Activated T-cell treated with anti-CD3 and anti-CD28 coated beads for 1 hour (primary cell): Measurements from ENCODE around the gene KLHL1.

Source experiments
- DNase-seq: peaks from one replicate; pipeline ENCODE4 v3.0.0-alpha.2; 2020; ENCODE audit warnings: low read depth

Gene KLHL1

GRCh38 chr13:69872321-69873047 lies 235.8 kb downstream of the KLHL1 start:
- DNase-seq, result no peak

- DNase-seq, result no peak
Observed at GRCh38 chr13:69866555-69866954, 241.7 kb downstream of the KLHL1 start.

GRCh38 chr13:69857183-69857821 lies 250.9 kb downstream of the KLHL1 start:
- no peak for DNase-seq

DNA sequence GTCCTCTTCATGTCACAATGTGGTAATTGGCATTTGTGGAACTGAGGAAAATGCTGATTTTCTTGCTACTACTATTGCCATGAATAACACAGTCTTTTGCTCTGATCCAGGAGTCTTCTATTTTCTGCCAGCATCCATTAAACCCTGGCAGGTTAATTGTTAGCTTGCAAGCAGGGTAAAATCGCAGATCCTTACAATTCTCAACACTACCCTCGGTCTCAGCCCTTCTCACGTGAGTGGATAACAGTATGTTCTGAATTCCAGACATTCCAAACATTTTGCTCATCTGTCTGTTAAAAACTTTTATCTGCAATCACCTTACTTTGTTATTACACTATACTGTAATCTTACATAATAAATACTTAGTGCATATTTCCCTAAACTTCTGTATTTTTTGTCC lies 251.9 kb downstream of the KLHL1 start:
- no peak for DNase-seq

DNA sequence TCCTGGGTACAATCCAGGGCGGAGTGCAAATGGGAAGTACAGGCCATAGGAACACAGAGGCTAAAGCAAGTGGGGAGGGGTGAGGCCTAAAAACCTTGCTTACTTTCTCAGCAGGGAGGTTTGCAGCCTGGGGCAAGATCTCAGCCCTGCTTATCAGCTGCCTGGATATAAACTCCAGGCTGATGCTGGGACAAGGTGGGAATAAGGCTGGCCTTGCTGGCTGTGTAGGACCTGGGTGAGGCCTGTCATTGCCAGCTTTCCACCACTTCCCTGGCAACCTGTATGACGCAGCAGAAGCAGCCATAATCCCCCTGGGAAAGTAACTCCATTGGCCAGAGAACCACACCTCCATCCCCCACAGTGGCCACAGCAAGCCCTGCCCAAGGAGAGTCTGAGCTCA lies 279.7 kb downstream of the KLHL1 start:
- no peak for DNase-seq

- no peak for DNase-seq
Observed at GRCh38 chr13:69820180-69820579, 288.1 kb downstream of the KLHL1 start.

- DNase-seq, result no peak
Observed at GRCh38 chr13:69817333-69817869, 290.9 kb downstream of the KLHL1 start.

GRCh38 chr13:69809152-69809551 lies 299.1 kb downstream of the KLHL1 start:
- no peak for DNase-seq

DNA sequence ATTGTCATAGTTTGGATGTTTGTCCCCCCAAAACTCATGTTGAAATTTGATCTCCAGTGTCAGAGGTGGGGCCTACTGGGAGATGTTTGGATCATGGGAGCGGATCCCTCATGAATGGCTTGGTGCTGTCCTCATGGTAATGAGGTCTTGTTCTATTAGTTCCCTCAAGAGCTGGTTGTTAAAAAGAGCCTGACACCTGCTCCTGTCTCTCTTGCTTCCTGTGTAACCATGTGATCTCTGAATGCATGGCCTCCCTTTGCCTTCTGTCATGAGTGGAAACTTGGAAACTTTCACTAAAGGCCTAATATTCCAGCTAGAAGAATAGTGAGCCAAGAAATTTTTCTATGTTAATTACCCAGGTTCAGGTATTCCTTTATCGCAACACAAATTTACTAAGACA lies 312.0 kb downstream of the KLHL1 start:
- no peak for DNase-seq

DNA sequence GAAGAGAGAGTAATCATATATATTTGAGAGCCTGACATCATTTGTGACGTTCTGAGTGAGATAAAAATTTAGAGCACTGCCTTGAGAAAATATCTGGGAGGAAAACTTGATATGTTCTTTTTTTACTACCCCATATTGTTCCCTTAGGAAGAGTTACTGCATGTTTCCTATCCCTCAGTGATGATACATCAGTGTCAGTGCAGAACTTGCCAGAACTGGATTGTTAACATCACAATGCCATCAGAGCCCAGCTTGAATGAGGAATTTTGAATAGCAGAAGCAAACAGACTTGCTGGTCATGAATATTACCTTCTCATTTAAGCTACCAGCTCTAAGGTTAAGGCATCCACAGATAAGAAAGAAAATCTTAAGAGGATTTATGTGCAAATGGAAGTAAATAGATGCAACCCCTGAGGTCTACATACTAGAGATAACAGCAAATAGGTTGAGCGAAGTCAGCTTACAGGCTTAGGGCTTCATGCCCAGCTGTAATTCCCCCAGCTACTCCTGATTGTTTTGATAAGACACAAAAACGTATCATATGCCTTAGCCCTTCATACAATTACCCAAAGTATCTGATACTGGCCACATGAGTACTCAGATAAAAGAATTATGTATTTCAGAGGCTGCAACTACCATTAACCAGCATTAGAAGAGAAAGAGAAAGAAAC lies 314.3 kb downstream of the KLHL1 start:
- DNase-seq, result no peak

GRCh38 chr13:69776937-69777336 lies 331.3 kb downstream of the KLHL1 start:
- no peak for DNase-seq

- DNase-seq, result no peak
Observed at GRCh38 chr13:69769608-69770007, 338.6 kb downstream of the KLHL1 start.

DNA sequence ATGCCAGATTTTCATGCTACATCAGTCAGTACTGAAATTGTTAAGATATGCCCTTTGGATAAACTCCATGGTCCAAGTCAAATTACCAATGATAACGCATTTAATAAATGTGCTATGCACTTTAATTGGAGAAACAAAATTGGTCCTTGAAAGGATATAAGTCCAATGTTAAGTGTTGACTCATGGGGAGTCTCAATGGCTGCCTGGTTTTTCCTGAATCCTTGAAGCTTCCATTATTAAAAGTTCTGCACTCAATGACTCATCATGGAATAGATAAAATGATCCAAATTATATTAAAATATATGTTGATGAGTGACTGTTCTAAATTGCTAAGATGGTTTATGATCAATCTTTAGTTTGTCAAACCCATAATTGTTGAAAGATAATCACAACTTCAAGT lies 346.7 kb downstream of the KLHL1 start:
- DNase-seq, result no peak

DNA sequence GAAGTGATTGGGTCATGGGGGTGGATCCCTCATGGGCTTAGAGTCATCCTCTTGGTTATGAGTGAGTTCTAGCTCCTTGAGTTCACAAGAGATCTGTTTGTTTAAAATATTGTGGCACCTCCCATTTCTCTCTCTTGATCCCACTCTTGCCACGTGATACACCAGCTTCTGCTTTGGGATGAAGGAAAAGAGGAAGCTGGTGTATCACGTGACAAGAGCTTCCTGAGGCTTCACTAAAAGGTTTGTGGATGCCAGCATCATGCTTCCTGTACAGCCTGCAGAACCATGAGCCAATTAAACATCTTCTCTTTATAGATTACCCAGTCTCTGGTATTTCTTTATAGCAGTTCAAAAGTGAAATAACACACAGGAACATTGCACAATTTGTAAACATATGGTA lies 353.2 kb downstream of the KLHL1 start:
- DNase-seq, result no peak

GRCh38 chr13:69751259-69751658 lies 357.0 kb downstream of the KLHL1 start:
- DNase-seq, result no peak

DNA sequence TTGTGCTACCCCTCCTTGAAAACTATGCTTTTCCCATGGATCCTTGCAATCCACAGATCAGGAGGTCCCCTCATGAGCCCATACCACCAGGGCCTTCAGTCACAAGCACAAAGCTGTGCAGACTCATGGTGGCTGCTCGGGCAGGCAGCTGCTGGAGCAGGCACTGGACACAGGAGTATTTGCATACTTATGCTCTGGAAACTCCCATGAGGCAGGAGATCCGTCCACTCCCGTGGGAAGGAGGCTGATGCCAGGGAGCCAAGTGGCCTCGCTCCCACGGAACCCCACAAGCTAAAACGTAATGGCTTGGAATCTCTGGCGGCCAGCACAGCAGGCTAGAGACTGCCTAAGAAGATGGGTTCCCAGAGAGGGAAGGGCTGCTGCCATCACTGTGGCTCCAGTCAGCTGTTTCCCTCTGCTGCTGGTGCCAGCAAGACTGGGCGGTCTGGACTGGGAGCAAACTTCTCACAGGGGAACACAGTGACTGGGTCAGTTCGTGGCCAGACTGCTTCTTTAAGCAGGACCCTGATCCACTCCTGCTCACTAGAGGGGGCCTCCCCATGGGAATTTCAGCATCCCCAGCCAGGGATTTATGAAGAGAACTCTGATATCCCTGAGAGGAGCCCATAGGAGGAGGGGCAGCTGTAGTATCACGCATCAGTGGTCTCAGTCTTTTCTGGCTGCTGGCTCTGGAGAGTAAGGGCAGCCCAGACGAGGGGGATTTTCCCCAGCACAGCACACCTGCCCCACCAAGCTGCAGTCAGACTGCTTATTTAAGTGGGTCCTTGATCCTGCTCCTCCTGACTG lies 370.9 kb downstream of the KLHL1 start:
- no peak for DNase-seq

GRCh38 chr13:69721631-69722030 lies 386.6 kb downstream of the KLHL1 start:
- DNase-seq, result no peak

DNA sequence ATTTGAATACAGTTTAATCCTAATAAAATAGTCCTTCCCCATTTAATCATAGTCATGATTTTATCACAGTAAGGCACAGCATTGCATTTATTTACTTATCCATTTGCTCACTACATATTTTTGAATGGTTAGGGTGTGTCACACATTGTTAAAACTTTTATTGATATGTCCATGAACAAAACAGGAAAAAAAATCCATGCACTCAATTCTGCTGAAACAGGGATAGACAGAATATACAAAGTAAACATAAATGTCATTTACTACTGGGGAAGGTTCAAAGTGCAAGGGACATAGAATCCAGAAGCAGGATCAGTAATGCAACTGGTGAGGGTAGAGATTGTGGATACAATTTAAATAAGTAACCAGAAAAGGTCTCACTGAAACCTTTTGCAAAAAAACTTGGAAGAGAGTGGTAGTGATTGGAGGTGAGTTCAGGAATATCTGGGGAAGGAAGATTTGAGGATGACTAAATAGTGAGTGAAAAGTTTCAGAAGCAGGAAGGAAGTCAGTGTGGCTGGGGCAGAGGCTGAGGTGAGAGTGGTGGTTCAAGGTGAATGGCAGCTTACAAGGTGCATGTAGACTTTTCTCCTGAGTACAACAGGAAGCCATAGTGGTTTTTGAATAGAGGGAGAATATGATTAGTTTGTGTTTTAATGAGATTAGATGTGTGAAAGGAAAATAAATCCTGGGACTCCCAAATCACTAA lies 387.8 kb downstream of the KLHL1 start:
- no peak for DNase-seq

GRCh38 chr13:69706807-69707206 lies 401.4 kb downstream of the KLHL1 start:
- no peak for DNase-seq

DNA sequence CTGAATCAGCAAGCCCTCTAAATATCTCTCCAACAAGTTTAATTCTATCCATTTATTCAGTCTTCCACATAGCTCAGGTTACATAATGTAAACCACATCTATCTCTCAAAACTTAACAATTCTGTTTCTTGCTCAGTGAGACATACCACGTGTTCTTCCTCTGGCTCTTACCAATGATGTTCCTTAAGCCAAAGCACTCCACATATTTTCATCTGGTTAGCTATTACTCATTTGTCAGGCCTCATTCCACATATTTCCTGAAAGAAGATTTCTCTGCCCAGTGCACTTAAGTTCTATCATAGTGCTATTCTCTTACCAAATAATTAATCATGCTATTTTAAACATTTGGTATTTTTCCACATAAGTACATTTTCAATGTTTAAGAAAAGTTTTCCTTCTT lies 403.9 kb downstream of the KLHL1 start:
- no peak for DNase-seq

DNA sequence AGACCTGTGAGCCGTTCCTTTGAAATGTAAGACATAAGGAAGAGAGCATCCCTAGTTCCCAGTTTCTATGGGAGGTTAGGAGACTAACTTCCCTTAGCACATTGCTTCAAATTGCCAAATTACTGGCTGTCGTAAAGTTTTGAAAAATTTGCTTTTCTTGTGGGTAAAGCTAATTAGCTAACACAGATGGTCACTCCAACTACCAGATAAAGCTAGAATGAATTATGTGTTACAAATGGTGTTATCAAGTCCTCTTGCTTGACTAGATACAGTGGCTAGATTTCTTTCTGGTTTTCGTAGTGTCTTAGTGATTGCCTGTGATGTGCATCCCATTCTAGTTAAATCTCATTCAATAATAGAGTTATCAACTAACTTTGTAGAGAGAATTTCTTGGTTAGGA lies 417.3 kb downstream of the KLHL1 start:
- DNase-seq, result no peak
